Measurements from ENCODE around the gene ANXA8.
"Not testable (repeated sequence)": the region's sequence is repeated elsewhere in the genome, so short reads cannot be mapped to it uniquely, and the experiment has no call there.

Gene ANXA8

DNA sequence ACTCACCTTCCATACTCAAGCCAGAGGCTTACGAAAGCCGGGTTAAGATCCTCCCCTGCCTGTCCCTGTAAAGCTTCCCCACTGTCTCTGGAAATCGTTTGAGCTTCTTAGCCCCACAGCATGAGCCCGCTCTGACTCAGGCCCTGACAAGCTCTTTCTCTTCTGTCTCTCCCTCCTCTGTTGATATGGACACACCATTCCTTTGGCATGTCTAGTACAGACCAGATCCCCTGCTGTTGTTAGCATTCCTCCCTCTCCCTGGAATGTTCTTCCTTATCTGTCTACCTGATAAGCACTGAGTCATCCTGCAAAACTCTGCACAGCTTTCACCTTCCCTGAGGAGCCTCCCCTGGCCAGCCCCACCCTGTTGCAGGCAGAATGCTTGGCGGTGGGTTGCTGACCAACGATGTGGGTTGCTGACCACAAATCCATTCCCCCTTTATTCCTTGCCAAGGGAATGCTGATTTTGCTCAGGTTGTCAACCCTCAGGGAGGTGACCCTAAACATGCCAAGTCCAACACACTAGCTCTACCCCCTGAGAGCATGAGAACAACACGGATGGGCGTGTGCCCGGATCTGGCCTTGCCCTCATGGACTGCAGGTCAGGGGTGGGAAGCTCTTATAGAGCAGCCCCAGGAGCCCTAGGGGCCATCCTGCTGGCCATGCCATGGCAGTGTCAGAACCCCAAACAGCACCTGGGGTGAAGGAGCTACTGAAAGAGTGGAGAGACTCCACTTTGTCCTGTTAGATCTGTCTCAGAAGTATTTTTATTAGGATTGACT lies 21.1 kb downstream of the ANXA8 start:
- DNase-seq, result not testable (repeated sequence)

GRCh38 chr10:47461261-47461687 lies 22.6 kb downstream of the ANXA8 start:
- peak; percentile 36 to 56 for DNase-seq

DNA sequence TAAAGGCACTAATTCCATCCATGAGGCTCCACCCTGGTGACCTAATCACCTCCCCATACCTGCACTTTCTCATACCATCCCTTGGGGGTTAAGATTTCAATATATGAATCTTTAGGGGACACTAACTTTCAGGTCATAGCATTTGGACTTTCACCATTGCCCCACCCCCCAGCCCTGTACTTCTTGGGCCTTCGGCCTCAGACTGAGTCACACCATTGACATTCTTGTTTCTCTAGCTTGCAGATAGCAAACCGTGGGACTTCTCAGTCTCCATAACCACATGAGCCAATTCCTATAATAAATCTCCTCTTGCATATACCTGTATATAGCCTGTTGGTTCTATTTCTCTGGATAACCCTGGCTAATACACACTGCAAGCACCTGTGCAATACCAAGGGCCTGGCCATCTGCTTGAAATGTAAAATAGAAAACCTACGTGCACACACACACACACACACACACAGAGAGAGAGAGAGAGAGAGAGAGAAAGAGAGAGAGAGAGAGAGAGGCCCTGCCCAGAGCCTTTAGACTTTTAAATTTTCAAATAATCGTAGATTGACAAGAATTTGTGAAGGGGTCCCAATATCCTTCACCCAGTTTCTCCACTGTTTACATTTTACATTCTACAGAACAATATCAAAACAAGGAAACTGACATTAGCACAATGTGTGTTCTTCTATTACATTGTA lies 25.3 kb downstream of the ANXA8 start:
- DNase-seq, result no peak

DNA sequence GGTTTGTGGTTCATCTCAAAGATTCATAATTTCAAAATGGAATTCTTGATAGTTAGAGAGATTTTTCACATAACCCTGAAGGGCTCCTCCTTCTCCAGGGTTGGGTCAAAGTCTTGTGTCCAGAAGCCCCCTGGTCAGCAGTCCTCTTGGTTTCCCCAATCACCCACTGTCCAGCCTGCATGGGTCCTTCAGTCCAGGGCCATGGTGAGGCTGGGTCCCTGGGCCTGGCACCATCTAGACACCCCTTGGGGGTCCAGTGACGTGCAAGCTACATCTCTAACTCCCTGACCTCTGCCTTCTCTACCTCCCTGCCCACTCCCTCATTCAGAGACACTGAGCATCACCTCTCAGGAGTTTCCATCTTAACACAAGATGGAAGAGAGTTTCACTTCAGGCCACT lies 26.1 kb downstream of the ANXA8 start:
- DNase-seq, result no peak

GRCh38 chr10:47457528-47457820 lies 26.4 kb downstream of the ANXA8 start:
- DNase-seq, result no peak

GRCh38 chr10:47456794-47457527 lies 27.0 kb downstream of the ANXA8 start:
- DNase-seq, result no peak

DNA sequence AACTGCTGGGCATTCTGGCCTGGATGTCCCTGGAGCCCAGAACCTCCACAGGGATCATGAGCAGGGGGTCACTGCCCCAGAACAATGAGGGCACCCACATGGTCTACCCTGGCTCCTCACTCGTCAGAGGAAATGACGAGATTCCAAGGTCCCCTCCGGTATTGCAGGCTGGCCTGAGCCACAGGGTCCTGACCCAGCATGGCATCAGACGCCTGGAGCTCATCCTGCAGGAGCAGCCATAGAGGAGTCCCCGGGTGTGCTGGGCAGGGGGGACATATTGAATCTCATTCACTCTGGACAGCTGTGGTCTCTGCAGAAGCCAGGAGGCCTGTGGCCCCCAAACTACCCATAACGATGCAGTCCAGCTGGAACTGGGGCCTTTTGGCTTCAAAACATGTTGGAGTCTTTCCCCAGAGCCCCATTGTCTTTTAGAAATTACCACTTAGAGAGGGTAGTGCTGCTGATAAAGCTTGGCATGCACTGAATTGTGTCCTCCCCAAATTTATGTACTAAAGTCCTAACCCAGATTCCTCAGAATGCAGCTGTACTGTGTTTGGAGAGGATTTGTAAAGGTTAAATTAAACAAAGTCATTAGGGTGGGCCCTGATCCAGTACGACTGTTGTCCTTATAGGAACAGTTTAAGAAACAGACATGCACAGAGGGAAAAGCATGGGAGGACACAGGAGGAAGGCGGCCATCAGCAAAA lies 27.7 kb downstream of the ANXA8 start:
- no peak for DNase-seq

DNA sequence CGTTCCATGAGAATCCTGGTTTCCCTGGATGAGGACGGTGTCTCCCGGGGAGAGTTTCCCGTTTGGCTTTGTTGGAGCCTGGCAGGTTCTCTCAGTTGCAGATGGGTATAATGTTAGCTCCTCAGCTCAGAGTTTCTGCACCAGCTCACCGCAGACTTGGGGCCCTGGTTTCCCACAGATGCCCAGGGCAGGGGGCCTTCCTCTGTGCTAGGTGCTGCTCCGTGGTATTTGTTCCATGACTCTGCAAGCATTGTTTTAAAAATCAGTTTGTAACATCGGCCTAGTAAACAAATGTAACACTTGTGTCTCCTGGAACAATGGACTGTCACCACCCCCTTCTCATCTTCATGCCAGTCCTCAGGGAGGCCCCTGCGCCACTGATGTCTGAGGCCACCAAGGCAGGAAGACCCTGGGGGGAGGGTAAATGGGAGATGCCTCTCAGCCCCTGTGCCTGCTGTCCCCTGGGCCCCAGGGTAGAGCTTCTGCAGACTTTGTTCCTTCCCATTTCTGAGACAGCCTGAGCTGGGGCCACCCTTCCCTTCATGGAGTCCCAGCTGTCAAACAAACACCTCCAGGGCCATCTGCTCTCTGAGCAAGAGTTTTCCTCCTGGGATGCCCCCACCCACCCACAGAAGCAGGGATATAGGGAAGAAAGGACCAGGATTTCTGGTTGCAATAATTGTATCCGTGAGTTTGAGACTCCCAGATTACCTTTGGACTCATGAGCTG lies 28.4 kb downstream of the ANXA8 start:
- not testable (repeated sequence) for DNase-seq

GRCh38 chr10:47454780-47455058 lies 29.2 kb downstream of the ANXA8 start:
- no peak for DNase-seq

DNA sequence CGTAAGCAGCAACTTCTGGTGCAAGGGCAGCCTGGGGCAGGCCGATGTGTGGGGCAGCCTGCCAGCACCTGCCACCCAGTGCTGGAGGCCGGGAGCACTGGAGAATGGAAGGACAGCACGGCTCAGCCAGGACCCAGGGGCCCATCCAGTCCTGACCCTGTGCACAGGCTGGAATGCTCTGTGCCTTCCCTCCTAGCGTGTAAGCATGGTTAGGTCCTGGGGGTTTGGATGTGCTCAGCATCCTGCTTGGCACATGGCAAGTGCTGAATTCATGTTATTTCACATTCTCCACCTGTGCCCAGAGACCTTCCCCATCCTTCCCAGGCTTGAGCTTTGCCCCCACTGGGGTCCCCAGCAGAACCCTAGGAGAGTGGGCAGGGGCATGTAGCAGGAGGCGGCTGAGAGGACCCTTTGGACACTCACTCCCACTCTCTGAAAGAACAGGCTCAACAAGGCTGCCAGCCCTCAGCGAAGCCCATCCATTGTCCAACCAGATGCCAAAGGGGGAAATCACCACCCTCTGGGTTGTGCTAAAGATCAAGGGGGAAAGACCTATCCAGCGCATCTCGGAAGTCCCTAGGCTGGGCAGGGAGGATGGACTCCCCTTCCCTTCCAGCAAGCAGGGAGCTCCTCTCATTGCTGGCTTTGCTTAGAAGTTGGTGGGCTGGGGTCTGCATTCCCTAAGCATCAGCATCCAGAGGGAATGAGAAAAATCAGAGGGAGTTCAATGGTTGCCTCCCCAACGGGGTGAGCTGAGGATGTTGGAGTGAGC lies 29.7 kb downstream of the ANXA8 start:
- no peak for DNase-seq

GRCh38 chr10:47453141-47454007 lies 30.5 kb downstream of the ANXA8 start:
- DNase-seq, result no peak

DNA sequence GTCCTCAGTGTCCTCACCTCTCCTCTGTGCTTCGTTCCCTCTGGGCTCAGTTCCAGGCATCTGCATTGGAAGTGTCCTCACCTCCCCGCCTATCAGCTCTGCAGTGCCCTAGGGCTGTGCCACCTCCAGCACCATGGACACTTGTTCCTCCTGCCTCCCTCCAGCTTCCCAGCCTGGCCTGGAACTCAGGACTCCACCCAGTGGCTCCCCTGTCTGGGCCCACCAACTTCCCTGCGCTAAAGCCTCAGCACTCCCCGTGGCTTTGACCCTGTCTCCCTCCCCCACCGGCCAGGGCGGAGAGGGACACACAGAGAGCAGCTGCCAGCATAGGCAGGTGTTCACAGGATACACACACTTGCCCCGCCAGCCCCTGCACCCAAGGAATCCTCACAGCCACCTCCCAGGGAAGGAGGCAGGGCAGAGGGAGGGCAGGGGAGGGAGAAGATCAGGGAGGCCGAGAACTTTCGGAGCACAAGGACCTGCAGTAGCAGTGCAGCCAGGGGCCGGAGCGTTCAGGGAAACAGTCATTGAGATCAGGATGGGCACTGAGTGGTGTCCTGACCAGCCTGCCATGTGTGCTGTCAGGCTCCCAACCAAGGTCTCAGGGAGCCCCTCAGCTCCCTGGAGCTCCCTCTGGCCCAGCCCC lies 31.3 kb downstream of the ANXA8 start:
- DNase-seq, result no peak

GRCh38 chr10:47451998-47452494 lies 31.9 kb downstream of the ANXA8 start:
- DNase-seq, result no peak

- DNase-seq, result no peak
These were observed 32.5 kb downstream of the ANXA8 start for GRCh38 chr10:47451273-47451997.

DNA sequence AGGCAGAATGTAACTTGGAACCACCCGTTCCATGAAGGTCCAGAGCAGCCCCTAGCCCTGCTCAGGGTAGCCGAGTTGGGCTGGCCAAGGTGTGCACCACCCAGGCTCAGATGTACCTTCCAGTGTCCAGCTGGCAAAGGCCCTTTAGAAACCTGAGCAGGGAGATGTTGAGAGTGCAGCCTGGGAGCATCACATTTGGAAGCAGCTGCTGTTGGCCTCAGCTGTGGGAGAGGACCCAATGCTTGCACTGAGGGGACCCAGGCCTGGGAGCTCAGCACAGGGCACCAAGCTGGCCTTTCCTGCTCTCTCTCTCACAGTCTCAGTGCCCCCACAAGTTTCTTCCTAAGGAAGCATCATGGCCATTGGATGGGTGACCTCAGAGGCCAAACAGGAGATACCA lies 33.5 kb downstream of the ANXA8 start:
- DNase-seq, result no peak

DNA sequence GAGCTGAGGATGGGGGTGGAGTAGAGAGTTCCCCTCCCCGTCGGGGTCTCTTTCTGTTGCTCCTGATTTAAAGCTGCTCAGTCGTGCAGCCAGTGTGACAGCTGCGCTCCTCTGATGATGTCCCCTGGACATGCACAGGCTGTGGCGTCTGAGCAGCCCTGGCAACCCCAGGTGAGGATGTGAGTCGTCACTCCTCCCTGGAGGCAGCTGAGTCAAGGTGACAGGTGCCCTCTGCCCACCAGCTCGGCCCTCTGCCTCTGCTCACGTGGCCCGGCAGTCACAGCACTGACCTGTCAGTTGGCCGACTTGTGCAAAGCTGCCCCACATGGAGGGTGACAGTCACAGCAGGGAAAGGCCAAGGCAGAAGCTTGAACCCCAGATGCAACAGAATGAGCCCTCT lies 33.9 kb downstream of the ANXA8 start:
- DNase-seq, result no peak

DNA sequence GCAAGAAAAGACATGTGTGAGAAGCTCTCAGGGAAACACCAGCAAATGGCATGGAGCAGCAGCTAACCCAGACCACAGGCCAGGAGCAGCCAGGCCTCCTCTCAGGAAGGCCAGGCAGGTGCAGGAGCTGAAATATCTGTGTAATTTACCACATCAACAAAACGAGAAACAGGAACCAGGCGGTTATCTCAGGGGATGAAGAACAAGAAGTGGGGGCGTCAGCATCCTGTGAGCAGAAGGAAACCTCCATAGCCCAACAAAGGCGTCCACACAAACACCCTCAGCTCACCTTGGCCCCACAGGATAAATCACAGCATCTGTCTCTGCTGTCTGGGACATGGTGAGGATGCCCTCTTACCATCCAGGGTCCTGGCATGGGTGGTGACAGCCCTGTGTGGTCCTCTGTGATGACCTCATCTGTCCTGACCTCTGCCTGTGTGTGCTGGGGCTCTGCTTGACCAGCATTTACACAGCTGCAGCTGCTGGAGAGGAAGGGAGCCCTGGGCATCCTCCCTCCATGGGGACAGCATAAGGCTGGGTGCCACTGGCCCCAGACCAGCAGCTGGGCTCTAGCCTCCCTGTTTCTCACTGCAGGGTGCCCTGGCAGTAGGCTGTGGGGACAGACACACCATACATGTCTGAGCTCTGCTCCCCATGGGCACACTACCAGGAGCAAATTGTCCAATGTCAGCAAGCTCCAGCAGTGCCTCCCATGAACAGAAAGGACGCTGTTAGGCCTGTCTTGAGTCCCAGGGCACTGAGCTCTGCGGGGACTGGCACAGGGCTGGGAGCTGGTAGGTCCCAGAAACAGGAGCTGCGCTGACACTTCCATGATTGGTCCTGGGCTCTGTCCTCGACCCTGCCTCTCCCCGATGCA lies 34.6 kb downstream of the ANXA8 start:
- DNase-seq, result peak in 1 of 2 donors; percentile 31

- DNase-seq, result no peak
These were observed 36.2 kb downstream of the ANXA8 start for GRCh38 chr10:47447705-47448104.
